Keratinocyte (primary cell): ENCODE data around the gene PIBF1. TPM values are rescaled to one million over a fixed set of nuclear protein-coding genes. Genes with fewer than 3 reads are reported as not detected.

ENCODE experiments used
- DNase-seq: peaks from one replicate; pipeline ENCODE4 v3.0.0-alpha.2; 2011; ENCODE audit warnings: low read depth, missing footprints, low spot score
- FAIRE-seq: peaks from 2 replicates; lab custom pipeline; 2011; peaks lifted over from hg19 to GRCh38; lab: Jason Lieb, UNC
- H2AFZ ChIP-seq: 2 replicates; pipeline ENCODE4 v1.6.0; 2012; ENCODE audit warnings: low read length, control low read depth, inconsistent platforms; ENCODE audit not compliant: control insufficient read depth
- H3K27ac ChIP-seq: 2 replicates; pipeline ENCODE4 v1.5.1; 2011; ENCODE audit warnings: low read length; ENCODE audit not compliant: control insufficient read depth, insufficient read depth
- H3K27me3 ChIP-seq: 3 replicates; pipeline ENCODE4 v1.6.0; 2011; ENCODE audit warnings: low read length; ENCODE audit not compliant: control insufficient read depth, insufficient read depth; ENCODE audit errors: extremely low read depth
- H3K36me3 ChIP-seq, 2 experiments: 2 replicates in 1 of 2; 3 replicates in 1 of 2; pipeline ENCODE4 v1.5.1; 2011; ENCODE audit warnings: low read length in 2 of 2, mild to moderate bottlenecking in 1 of 2; ENCODE audit not compliant: control insufficient read depth in 2 of 2, insufficient read depth in 2 of 2; ENCODE audit errors: extremely low read depth in 1 of 2
- H3K4me1 ChIP-seq: 3 replicates; pipeline ENCODE4 v1.5.1; 2011; ENCODE audit warnings: low read length; ENCODE audit not compliant: control insufficient read depth, insufficient read depth; ENCODE audit errors: extremely low read depth
- H3K4me2 ChIP-seq: 3 replicates; pipeline ENCODE4 v1.6.0; 2011; ENCODE audit warnings: low read depth, low read length; ENCODE audit not compliant: control insufficient read depth, insufficient read depth; ENCODE audit errors: extremely low read depth
- H3K4me3 ChIP-seq, 3 experiments: fragments of 200-600 bp in 1 of 3; sonication (generic) in 1 of 3; 2 replicates in 2 of 3; 3 replicates in 1 of 3; pipeline ENCODE4 v1.5.1; 2011 to 2016; ENCODE audit warnings: low read length in 3 of 3, mild to moderate bottlenecking in 3 of 3, control low read depth in 2 of 3, inconsistent platforms in 1 of 3, low read depth in 1 of 3, mixed read lengths in 1 of 3, mixed run types in 1 of 3, moderate library complexity in 1 of 3; ENCODE audit not compliant: control insufficient read depth in 2 of 3, insufficient read depth in 2 of 3; ENCODE audit errors: extremely low read depth in 1 of 3
- H3K79me2 ChIP-seq: 2 replicates; pipeline ENCODE4 v1.6.0; 2012; ENCODE audit warnings: low read length; ENCODE audit not compliant: control insufficient read depth, insufficient read depth
- H3K9ac ChIP-seq: 3 replicates; pipeline ENCODE4 v1.6.0; 2011; ENCODE audit warnings: low read length; ENCODE audit not compliant: control insufficient read depth, insufficient read depth; ENCODE audit errors: extremely low read depth
- H3K9me1 ChIP-seq: 3 replicates; pipeline ENCODE4 v1.6.0; 2011; ENCODE audit warnings: low read length; ENCODE audit not compliant: control insufficient read depth, insufficient read depth; ENCODE audit errors: extremely low read depth
- H3K9me3 ChIP-seq: 2 replicates; pipeline ENCODE4 v1.5.1; 2012; ENCODE audit warnings: low read depth, low read length; ENCODE audit not compliant: control insufficient read depth
- H4K20me1 ChIP-seq: 3 replicates; pipeline ENCODE4 v1.6.0; 2011; ENCODE audit warnings: low read length; ENCODE audit not compliant: control insufficient read depth, insufficient read depth; ENCODE audit errors: extremely low read depth
- EZH2 ChIP-seq: IDR thresholded peaks from one replicate; pipeline ENCODE4 v1.6.1; 2012; ENCODE audit warnings: inconsistent platforms, mild to moderate bottlenecking, low read length, moderate library complexity
- dilution Hi-C: fragments of 300-500 bp; cut with MboI; formaldehyde crosslinking; loops from one replicate; pipeline ENCODE4 v1.7.0; 2020; ENCODE audit warnings: low sequenced_read_pairs; ENCODE audit not compliant: extremely low pct_ligation_motif_present
- polyA plus RNA-seq, 5 experiments: library from polyadenylated mRNA; depleted of rRNA in 3 of 5; stranded (reverse) in 3 of 5; stranded (forward) in 1 of 5; unstranded in 1 of 5; fragments of >200 nt; gene quantifications; 1 replicate in 1 of 5; 2 replicates in 3 of 5; 3 replicates in 1 of 5; pipeline versions ENCODE4 v1.2.1 to v1.2.3, GENCODE V29; 2011 to 2012; ENCODE audit warnings: missing spikeins in 2 of 5, low read depth in 1 of 5, low replicate concordance in 1 of 5
- TF ChIP-seq, protein P1 (sequence below), 3 experiments: IDR thresholded peaks in 1 of 3; conservative IDR thresholded peaks in 1 of 3; optimal IDR thresholded peaks in 1 of 3; 2 replicates in 2 of 3; 3 replicates in 1 of 3; pipeline versions ENCODE3 to v1.5.1; 2011; ENCODE audit warnings: low read length in 3 of 3, mild to moderate bottlenecking in 3 of 3, moderate library complexity in 2 of 3, control low read depth in 1 of 3, inconsistent platforms in 1 of 3; ENCODE audit not compliant: insufficient read depth in 2 of 3; ENCODE audit errors: extremely low read depth in 1 of 3

The PIBF1 gene
- polyA plus RNA-seq, 1 donor (not counting 4 experiments of a cell fraction or from before 2014, with no cell fraction given) = 9.1 TPM

DNA sequence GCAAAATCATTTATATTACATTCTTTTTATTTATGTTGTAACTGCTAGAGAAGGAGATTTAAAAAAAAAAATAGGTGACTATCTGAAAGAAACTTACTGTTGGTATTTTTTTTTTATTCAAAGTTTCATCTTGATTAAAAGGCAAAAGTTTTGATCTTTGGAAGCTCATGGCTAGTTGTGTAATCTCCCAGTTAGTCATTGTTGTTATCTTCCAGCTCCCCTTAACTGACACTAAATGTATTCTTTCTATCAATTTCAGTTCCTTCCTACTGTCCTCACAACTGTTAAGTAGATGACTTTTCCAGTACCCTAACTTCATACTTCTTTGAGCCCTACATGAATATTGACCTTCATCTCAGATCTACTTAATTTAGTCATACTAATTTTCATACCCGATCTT, 71.1 kb downstream of the PIBF1 start:
- Histone ChIP-seq H2AFZ (no peak overlapping the region), H3K4me1 (no peaks in the 10 kb centered on the region), H3K9me3 (no peaks in the 10 kb centered on the region), H3K9me1 (no peaks in the 10 kb centered on the region), H3K36me3 (peaks cover 2 to 3% of the 10 kb centered on the region in 2 experiments), H3K27ac (no peak overlapping the region), H3K4me2 (no peak overlapping the region), H3K79me2 (no peaks in the 10 kb centered on the region), H3K27me3 (no peaks in the 10 kb centered on the region), H3K4me3 (no peak overlapping the region), H4K20me1 (no peaks in the 10 kb centered on the region), H3K9ac (no peak overlapping the region)
- dilution Hi-C loops = no loop called here
- FAIRE-seq = no peak
- no peak for TF ChIP-seq EZH2
- TF ChIP-seq, protein P1, sequence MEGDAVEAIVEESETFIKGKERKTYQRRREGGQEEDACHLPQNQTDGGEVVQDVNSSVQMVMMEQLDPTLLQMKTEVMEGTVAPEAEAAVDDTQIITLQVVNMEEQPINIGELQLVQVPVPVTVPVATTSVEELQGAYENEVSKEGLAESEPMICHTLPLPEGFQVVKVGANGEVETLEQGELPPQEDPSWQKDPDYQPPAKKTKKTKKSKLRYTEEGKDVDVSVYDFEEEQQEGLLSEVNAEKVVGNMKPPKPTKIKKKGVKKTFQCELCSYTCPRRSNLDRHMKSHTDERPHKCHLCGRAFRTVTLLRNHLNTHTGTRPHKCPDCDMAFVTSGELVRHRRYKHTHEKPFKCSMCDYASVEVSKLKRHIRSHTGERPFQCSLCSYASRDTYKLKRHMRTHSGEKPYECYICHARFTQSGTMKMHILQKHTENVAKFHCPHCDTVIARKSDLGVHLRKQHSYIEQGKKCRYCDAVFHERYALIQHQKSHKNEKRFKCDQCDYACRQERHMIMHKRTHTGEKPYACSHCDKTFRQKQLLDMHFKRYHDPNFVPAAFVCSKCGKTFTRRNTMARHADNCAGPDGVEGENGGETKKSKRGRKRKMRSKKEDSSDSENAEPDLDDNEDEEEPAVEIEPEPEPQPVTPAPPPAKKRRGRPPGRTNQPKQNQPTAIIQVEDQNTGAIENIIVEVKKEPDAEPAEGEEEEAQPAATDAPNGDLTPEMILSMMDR (optimal IDR thresholded peaks at IDR 0.05 in 1 of 3, IDR thresholded peaks at IDR 0.05 in 1 of 3, conservative IDR thresholded peaks at IDR 0.05 in 1 of 3; ENCODE audit: extremely low read depth in 1 of 3, insufficient read depth in 2 of 3, low read length in 3 of 3) = no peak
- DNase-seq = no peak

DNA sequence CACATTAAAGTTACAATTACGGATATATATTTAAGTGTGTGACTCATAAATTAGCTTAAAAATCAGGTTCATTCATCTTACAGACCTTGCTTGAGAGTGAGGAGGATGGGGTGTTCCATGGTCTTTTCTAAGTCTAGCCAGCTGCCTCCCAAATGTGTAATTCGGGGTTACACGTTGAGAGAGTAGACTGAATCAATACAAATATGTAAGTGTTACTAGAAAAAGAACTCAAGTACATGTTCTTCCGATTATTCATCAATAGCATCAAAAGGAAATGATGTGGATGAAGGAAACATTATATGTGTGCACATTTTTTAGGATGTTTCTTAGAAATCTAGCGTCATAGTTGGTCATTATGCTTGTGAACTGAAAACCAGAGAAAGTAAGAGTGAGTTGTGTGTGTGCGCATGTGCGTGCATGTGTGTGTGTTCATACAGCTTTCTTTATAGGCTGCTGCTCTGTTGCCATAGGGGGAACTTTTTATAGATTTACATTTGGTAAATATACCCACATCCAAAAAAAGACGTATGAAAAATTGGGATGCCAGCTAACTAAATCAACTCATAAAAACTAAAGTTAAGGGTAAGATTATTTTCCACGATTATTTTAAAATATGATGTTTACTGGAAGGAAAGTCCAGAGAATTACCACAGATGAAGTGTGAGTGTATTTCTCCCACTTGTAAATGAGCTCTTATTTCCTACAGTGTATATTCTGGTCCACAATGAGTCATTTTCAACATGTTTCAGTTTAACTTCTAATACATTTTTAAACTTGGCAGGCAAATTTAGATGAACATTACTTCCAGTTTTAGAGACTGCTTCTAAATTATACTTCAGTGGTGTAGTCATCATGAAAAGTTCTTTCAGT, 82.4 kb downstream of the PIBF1 start:
- Histone ChIP-seq H3K4me1 (no peaks in the 10 kb centered on the region), H3K36me3 (peaks cover 0 to 1% of the 10 kb centered on the region in 2 experiments), H3K9ac (no peak overlapping the region), H3K79me2 (no peaks in the 10 kb centered on the region), H3K9me1 (no peaks in the 10 kb centered on the region), H3K9me3 (no peaks in the 10 kb centered on the region), H4K20me1 (no peaks in the 10 kb centered on the region), H3K27ac (no peak overlapping the region), H3K4me2 (no peak overlapping the region), H3K4me3 (no peak overlapping the region), H3K27me3 (no peaks in the 10 kb centered on the region), H2AFZ (no peak overlapping the region)
- TF ChIP-seq, protein P1 (optimal IDR thresholded peaks at IDR 0.05 in 1 of 3, IDR thresholded peaks at IDR 0.05 in 1 of 3, conservative IDR thresholded peaks at IDR 0.05 in 1 of 3; ENCODE audit: extremely low read depth in 1 of 3, insufficient read depth in 2 of 3, low read length in 3 of 3) = no peak
- TF ChIP-seq EZH2 = no peak
- dilution Hi-C loops = no loop called here
- no peak for FAIRE-seq
- no peak for DNase-seq
